HFFc6 (cell line): ENCODE measurements around the gene OXGR1. TPM values are rescaled to one million over a fixed set of nuclear protein-coding genes. Genes with fewer than 3 reads are reported as not detected.

ENCODE experiments used
- DNase-seq: peaks from one replicate; pipeline ENCODE4 v3.0.0-alpha.2; 2018
- H3K27ac Mint-ChIP-seq: 2 replicates; pipeline ENCODE4 v1.8.0; 2020; ENCODE audit warnings: mild to moderate bottlenecking, mixed read lengths
- H3K27me3 Mint-ChIP-seq: 2 replicates; pipeline ENCODE4 v1.8.0; 2021; ENCODE audit warnings: mild to moderate bottlenecking, moderate library complexity, mixed read lengths; ENCODE audit not compliant: insufficient read depth
- H3K36me3 Mint-ChIP-seq: 2 replicates; pipeline ENCODE4 v1.8.0; 2021; ENCODE audit warnings: low read depth, mixed read lengths
- H3K4me1 Mint-ChIP-seq: 2 replicates; pipeline ENCODE4 v1.8.0; 2020; ENCODE audit warnings: low read depth, mixed read lengths
- H3K4me3 Mint-ChIP-seq: 2 replicates; pipeline ENCODE4 v1.8.0; 2020; ENCODE audit warnings: mild to moderate bottlenecking, moderate library complexity, mixed read lengths
- H3K9me3 Mint-ChIP-seq: 2 replicates; pipeline ENCODE4 v1.8.0; 2020; ENCODE audit warnings: mild to moderate bottlenecking, mixed read lengths
- CTCF ChIP-seq: fragments of 200-600 bp; sonication (generic); IDR thresholded peaks from 2 replicates; pipeline ENCODE4 v1.5.0; 2021; ENCODE audit warnings: antibody characterized with exemption, mild to moderate bottlenecking
- total RNA-seq, 6 experiments: library from RNA; stranded (reverse); fragmentation: NEBNext Ultra II Directional; extraction: Animal tissue kit (Norgen Biotek cat#: 25700); gene quantifications; 2 replicates in 1 of 6; 3 replicates in 5 of 6; pipeline ENCODE4 v1.2.3, GENCODE V29; 2021

OXGR1 gene
- total RNA-seq, 6 experiments from 2014 or later = not detected

- Mint-ChIP-seq H3K4me3 (no peak overlapping the region), H3K27ac (no peak overlapping the region), H3K9me3 (no peaks in the 10 kb centered on the region), H3K36me3 (no peaks in the 10 kb centered on the region), H3K27me3 (peaks cover 3% of the 10 kb centered on the region; the same call in 1 of the 2 replicates), H3K4me1 (peaks cover 29% of the 10 kb centered on the region)
- TF ChIP-seq CTCF = no peak
- no peak for DNase-seq
Measured at GRCh38 chr13:97003071-97003470, 8.8 kb upstream of the OXGR1 start.

- no peak overlapping the region for H3K27ac Mint-ChIP-seq
- H3K36me3 Mint-ChIP-seq = no peaks in the 10 kb centered on the region
- no peak for DNase-seq
- no peaks in the 10 kb centered on the region for H3K9me3 Mint-ChIP-seq
- peaks cover 3% of the 10 kb centered on the region; the same call in 1 of the 2 replicates for H3K27me3 Mint-ChIP-seq
- peaks cover 29% of the 10 kb centered on the region for H3K4me1 Mint-ChIP-seq
- TF ChIP-seq CTCF = no peak
- H3K4me3 Mint-ChIP-seq = no peak overlapping the region
Measured at GRCh38 chr13:97002581-97002980, 8.3 kb upstream of the OXGR1 start.

DNA sequence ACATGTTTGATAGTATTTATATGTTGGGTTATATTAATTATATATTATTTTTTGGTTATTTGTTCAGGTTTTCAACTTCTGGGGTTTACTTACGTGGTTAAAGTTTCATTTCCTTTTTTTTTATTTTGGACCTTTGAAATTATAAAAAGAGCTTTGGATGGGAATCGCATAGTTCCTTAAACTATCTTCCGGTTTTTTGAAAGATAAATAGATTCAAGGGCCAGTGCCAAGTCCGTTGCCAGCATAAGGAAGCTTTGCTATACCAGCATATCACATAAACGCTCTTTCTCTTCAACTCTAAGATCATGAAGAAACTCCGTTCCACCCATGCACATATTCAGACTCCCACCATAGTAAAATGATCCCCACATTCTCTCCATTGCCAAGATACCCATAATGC lies 7.4 kb upstream of the OXGR1 start:
- TF ChIP-seq CTCF = no peak
- Mint-ChIP-seq H3K4me3 (no peak overlapping the region), H3K4me1 (peaks cover 29% of the 10 kb centered on the region), H3K27me3 (peaks cover 3% of the 10 kb centered on the region; the same call in 1 of the 2 replicates), H3K9me3 (no peaks in the 10 kb centered on the region), H3K36me3 (no peaks in the 10 kb centered on the region), H3K27ac (no peak overlapping the region)
- no peak for DNase-seq

- Mint-ChIP-seq H3K9me3 (no peaks in the 10 kb centered on the region), H3K4me3 (no peak overlapping the region), H3K4me1 (peaks cover 21% of the 10 kb centered on the region), H3K27ac (no peak overlapping the region), H3K36me3 (no peaks in the 10 kb centered on the region), H3K27me3 (peaks cover 3% of the 10 kb centered on the region; the same call in 1 of the 2 replicates)
- TF ChIP-seq CTCF = no peak
- no peak for DNase-seq
Measured at GRCh38 chr13:97000295-97000925, 6.1 kb upstream of the OXGR1 start.

- Mint-ChIP-seq H3K9me3 (no peaks in the 10 kb centered on the region), H3K27me3 (peaks cover 9% of the 10 kb centered on the region; the same call in 1 of the 2 replicates), H3K36me3 (no peaks in the 10 kb centered on the region), H3K4me3 (no peak overlapping the region), H3K27ac (no peak overlapping the region), H3K4me1 (peaks cover 8% of the 10 kb centered on the region)
- TF ChIP-seq CTCF = no peak
- no peak for DNase-seq
Measured at GRCh38 chr13:96999091-96999490, 4.8 kb upstream of the OXGR1 start.
